A673 (cell line): Measurements from ENCODE around the gene UBE2L3.

Source experiments
- EZH2 ChIP-seq: fragments of 200-600 bp; sonication (generic); IDR thresholded peaks from 2 replicates; pipeline ENCODE4 v1.6.1; 2017; ENCODE audit warnings: borderline replicate concordance, low read depth, mild to moderate bottlenecking, mixed read lengths, antibody characterized with exemption, low read length; ENCODE audit not compliant: poor library complexity, severe bottlenecking
- TF ChIP-seq, protein P1 (sequence below): fragments of 300-800, 200-600 bp; sonication (generic); conservative IDR thresholded peaks from 2 replicates; pipeline ENCODE4 v1.5.1; 2017; ENCODE audit warnings: low read depth, mild to moderate bottlenecking, antibody characterized with exemption, low read length, moderate library complexity, mixed read lengths

DNA sequence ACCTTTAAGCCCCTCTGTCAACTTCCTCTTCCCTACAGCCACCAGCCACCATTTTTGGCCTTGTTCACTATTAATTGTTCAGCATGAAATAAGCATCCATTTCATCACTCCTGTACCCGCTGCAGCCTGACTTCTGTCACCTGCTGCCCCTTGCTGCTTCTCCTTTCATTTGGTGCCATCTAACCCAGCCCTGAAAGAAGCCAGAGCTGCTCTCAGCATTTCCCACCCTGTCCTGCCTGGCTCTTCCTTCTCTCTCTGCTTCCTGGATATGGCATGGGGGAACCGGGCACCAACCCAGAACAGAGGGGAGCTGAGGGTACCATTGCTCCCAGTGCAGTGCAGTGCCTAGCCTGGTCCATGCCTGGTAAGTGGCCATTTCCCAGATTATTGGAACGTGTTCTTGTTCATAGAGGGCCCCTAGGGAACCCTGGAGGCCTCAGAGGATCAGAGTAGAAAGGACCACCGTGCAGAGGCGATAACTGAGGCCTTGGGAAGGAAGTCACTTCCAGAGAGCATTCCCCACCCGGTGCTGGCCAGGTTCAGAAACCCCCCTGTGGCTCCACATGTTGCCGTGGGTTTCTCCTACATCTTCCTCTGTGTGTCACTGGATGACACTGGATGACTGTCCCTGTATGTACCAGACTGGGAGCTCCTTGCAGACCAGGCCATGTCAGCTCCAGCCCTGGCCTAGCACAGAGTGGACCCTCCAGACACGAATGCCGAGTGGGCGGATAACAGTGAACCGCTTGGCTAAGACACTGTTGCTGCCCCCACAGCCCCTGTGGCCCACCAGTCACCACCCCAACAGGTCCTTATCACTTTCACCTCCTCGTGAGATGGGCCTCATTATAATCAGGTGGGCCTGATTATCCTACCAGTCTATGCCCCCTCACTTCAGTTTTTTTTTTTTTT is 57.6 kb downstream of the UBE2L3 start:
- TF ChIP-seq, protein P1, sequence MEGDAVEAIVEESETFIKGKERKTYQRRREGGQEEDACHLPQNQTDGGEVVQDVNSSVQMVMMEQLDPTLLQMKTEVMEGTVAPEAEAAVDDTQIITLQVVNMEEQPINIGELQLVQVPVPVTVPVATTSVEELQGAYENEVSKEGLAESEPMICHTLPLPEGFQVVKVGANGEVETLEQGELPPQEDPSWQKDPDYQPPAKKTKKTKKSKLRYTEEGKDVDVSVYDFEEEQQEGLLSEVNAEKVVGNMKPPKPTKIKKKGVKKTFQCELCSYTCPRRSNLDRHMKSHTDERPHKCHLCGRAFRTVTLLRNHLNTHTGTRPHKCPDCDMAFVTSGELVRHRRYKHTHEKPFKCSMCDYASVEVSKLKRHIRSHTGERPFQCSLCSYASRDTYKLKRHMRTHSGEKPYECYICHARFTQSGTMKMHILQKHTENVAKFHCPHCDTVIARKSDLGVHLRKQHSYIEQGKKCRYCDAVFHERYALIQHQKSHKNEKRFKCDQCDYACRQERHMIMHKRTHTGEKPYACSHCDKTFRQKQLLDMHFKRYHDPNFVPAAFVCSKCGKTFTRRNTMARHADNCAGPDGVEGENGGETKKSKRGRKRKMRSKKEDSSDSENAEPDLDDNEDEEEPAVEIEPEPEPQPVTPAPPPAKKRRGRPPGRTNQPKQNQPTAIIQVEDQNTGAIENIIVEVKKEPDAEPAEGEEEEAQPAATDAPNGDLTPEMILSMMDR, result no peak
- no peak for TF ChIP-seq EZH2
